ENCODE results near the gene HES6. TPM values are rescaled to one million over a fixed set of nuclear protein-coding genes. Genes with fewer than 3 reads are reported as not detected.

The HES6 gene
- polyA plus RNA-seq, 1 donor (not counting 4 experiments of a cell fraction or from before 2014, with no cell fraction given): 0.80 TPM

GRCh38 chr2:238261718-238262375 lies 22.0 kb upstream of the HES6 start:
- Histone ChIP-seq H3K27ac (ENCODE audit: control insufficient read depth, insufficient read depth, low read length) (no peak overlapping the region), H3K4me3 (ENCODE audit: control insufficient read depth in 2 of 3, extremely low read depth in 1 of 3, insufficient read depth in 2 of 3, low read depth in 1 of 3, low read length in 3 of 3) (no peak overlapping the region), H3K79me2 (ENCODE audit: control insufficient read depth, insufficient read depth, low read length) (no peaks in the 10 kb centered on the region), H3K4me2 (ENCODE audit: control insufficient read depth, extremely low read depth, insufficient read depth, low read depth, low read length) (no peak overlapping the region), H3K27me3 (ENCODE audit: control insufficient read depth, extremely low read depth, insufficient read depth, low read length) (no peaks in the 10 kb centered on the region), H4K20me1 (ENCODE audit: control insufficient read depth, extremely low read depth, insufficient read depth, low read length) (no peaks in the 10 kb centered on the region), H3K9me1 (ENCODE audit: control insufficient read depth, extremely low read depth, insufficient read depth, low read length) (no peaks in the 10 kb centered on the region), H3K9ac (ENCODE audit: control insufficient read depth, extremely low read depth, insufficient read depth, low read length) (no peak overlapping the region), H2AFZ (ENCODE audit: control insufficient read depth, low read length) (no peak overlapping the region), H3K9me3 (ENCODE audit: control insufficient read depth, low read depth, low read length) (no peaks in the 10 kb centered on the region), H3K4me1 (ENCODE audit: control insufficient read depth, extremely low read depth, insufficient read depth, low read length) (peaks cover 6% of the 10 kb centered on the region), H3K36me3 (ENCODE audit: control insufficient read depth in 2 of 2, extremely low read depth in 1 of 2, insufficient read depth in 2 of 2, low read length in 2 of 2) (peaks cover 0 to 17% of the 10 kb centered on the region in 2 experiments)
- FAIRE-seq (no peak), DNase-seq (ENCODE audit: low read depth, low spot score) (no peak)
- TF ChIP-seq EZH2 (IDR thresholded peaks at IDR 0.05; ENCODE audit: low read length) (no peak), CTCF (optimal IDR thresholded peaks at IDR 0.05 in 1 of 3, IDR thresholded peaks at IDR 0.05 in 1 of 3, conservative IDR thresholded peaks at IDR 0.05 in 1 of 3; ENCODE audit: extremely low read depth in 1 of 3, insufficient read depth in 2 of 3, low read length in 3 of 3) (no peak)
- dilution Hi-C loops (cut with MboI; ENCODE audit: extremely low pct_ligation_motif_present, low sequenced_read_pairs): no loop called here

- Histone ChIP-seq H3K4me2 (ENCODE audit: control insufficient read depth, extremely low read depth, insufficient read depth, low read depth, low read length) (no peak overlapping the region), H2AFZ (ENCODE audit: control insufficient read depth, low read length) (no peak overlapping the region), H3K4me1 (ENCODE audit: control insufficient read depth, extremely low read depth, insufficient read depth, low read length) (no peaks in the 10 kb centered on the region), H3K9ac (ENCODE audit: control insufficient read depth, extremely low read depth, insufficient read depth, low read length) (no peak overlapping the region), H3K36me3 (ENCODE audit: control insufficient read depth in 2 of 2, extremely low read depth in 1 of 2, insufficient read depth in 2 of 2, low read length in 2 of 2) (peaks cover 0 to 21% of the 10 kb centered on the region in 2 experiments), H3K27me3 (ENCODE audit: control insufficient read depth, extremely low read depth, insufficient read depth, low read length) (no peaks in the 10 kb centered on the region), H3K79me2 (ENCODE audit: control insufficient read depth, insufficient read depth, low read length) (no peaks in the 10 kb centered on the region), H4K20me1 (ENCODE audit: control insufficient read depth, extremely low read depth, insufficient read depth, low read length) (no peaks in the 10 kb centered on the region), H3K9me1 (ENCODE audit: control insufficient read depth, extremely low read depth, insufficient read depth, low read length) (no peaks in the 10 kb centered on the region), H3K9me3 (ENCODE audit: control insufficient read depth, low read depth, low read length) (no peaks in the 10 kb centered on the region), H3K27ac (ENCODE audit: control insufficient read depth, insufficient read depth, low read length) (no peak overlapping the region), H3K4me3 (ENCODE audit: control insufficient read depth in 2 of 3, extremely low read depth in 1 of 3, insufficient read depth in 2 of 3, low read depth in 1 of 3, low read length in 3 of 3) (no peak overlapping the region)
- no peak for DNase-seq (ENCODE audit: low read depth, low spot score)
- no peak for FAIRE-seq
- dilution Hi-C loops (cut with MboI; ENCODE audit: extremely low pct_ligation_motif_present, low sequenced_read_pairs): no loop called here
- TF ChIP-seq EZH2 (IDR thresholded peaks at IDR 0.05; ENCODE audit: low read length) (no peak), CTCF (optimal IDR thresholded peaks at IDR 0.05 in 1 of 3, IDR thresholded peaks at IDR 0.05 in 1 of 3, conservative IDR thresholded peaks at IDR 0.05 in 1 of 3; ENCODE audit: extremely low read depth in 1 of 3, insufficient read depth in 2 of 3, low read length in 3 of 3) (no peak)
These were observed 21.0 kb upstream of the HES6 start for GRCh38 chr2:238260883-238261282.

Data from keratinocyte (primary cell).